Measurements from ENCODE around the gene LRRK1. TPM values are rescaled to one million over a fixed set of nuclear protein-coding genes. Genes with fewer than 3 reads are reported as not detected.

The LRRK1 gene
- total RNA-seq, 4 donors from 2014 or later = 7.1 to 29.3 (median 8.5) TPM

DNA sequence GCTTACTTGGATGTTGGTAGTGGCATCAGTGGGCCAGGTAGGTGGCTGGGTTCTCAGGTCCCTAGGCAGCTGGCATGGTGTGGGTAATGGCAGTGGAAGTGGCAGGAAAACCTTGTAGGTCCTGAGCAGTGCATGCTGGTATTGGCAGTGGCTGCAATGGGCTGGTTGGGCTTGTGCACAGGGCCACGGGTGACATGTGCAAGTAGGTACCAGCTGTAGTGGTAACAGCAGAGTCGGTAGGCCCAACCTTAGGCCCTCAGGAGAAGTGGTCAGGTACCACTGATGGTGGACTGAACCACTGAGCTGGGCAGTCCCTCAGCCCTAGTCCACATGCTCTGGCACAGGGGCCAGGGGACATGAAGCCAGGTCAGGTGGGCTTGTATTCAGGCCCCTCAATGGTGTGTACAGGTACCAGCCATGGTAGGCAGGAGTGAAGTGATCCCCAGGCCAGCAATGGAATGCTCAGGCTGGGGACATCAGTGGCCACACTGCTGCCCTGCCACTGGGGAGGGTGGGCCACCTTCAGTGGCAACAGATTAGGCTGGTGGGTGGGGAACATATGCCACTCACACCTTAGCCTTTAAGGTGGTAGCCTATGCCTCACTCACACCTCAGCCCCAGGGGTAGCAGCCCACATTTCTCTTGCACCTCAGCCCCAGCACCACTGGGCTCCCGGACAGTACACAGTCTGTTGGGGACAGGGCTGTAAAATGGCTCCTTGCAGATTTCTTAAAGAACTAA, 118.1 kb downstream of the LRRK1 start:
- DNase-seq = no peak
- Histone ChIP-seq H3K9me3 (no peaks in the 10 kb centered on the region), H3K36me3 (no peaks in the 10 kb centered on the region), H3K4me1 (no peaks in the 10 kb centered on the region), H3K4me3 (replicated peaks in 1 of 3) (no peak overlapping the region), H3K27me3 (no peaks in the 10 kb centered on the region), H3K27ac (no peak overlapping the region)
- TF ChIP-seq POLR2A (IDR thresholded peaks at IDR 0.05) (no peak), CTCF (IDR thresholded peaks at IDR 0.05) (no peak)
- intact Hi-C loops (cut with DNase I) = no loop called here
- 96 to 100% methylated on average over 3 of the region's 3 CpGs for WGBS, 2 donors

DNA sequence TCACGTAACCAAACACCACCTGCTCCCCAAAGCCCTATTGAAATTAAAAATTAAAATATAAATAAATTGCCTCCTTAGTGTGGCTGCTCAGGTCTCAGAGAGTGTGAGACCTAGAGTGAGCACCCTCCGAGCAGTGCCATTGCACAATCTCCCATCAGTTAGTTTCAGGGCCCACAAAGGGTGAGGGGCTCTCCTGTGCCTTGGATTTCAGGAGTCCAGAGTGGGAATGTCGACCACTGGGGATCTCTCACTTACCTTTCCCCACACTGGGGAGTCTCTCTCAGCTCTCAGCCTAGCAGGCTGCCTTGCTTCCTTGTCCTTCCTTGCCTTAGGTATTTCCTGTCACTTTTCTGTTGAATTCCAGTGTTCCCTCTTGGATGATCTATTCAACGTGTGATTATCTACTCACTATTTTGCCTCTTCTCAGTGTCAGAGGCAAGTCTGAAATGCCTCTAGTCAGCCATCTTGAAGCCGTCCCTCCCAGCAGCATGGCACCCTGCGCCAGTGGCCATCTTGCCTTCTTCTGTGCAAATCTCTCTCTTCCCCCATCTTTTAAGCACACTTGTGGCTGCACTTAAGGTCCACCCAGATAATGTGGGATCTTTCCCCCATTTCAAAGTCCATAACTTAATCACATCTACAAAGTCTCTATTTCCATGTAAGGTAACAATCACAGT, 119.3 kb downstream of the LRRK1 start:
- Histone ChIP-seq H3K36me3 (no peaks in the 10 kb centered on the region), H3K4me3 (replicated peaks in 1 of 3) (no peak overlapping the region), H3K4me1 (no peaks in the 10 kb centered on the region), H3K27me3 (no peaks in the 10 kb centered on the region), H3K9me3 (no peaks in the 10 kb centered on the region), H3K27ac (no peak overlapping the region)
- 86 to 94% methylated on average over 6 of the region's 6 CpGs for WGBS, 2 donors
- no peak for TF ChIP-seq CTCF (IDR thresholded peaks at IDR 0.05)
- TF ChIP-seq POLR2A (IDR thresholded peaks at IDR 0.05) = no peak
- DNase-seq = no peak
- intact Hi-C loops (cut with DNase I) = no loop called here

DNA sequence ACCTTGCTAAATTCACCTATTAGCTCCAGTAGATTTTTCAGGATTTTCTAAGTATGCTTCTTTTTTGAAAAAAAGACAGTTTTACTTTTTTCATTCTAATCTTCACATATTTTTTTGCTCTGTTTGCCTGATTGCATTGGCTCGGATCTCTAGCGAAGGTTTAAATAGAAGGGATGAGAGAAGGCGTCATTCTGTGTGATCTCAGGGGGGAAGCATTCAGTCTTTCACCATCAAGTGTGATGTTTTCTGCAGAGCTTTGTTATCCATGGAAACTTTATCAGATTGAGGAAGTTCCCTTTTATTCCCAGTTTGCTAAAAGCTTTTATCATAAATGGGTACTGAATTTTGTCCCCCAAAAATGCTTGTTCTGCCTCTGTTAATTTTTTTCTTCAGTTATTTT, 120.3 kb downstream of the LRRK1 start:
- H3K9me3 ChIP-seq = no peaks in the 10 kb centered on the region
- WGBS, 2 donors = 81 to 91% methylated on average over 3 of the region's 3 CpGs
- TF ChIP-seq POLR2A (IDR thresholded peaks at IDR 0.05) = no peak
- TF ChIP-seq CTCF (IDR thresholded peaks at IDR 0.05) = no peak
- H3K4me3 ChIP-seq (replicated peaks in 1 of 3) = no peak overlapping the region
- H3K36me3 ChIP-seq = no peaks in the 10 kb centered on the region
- intact Hi-C loops (cut with DNase I) = no loop called here
- no peaks in the 10 kb centered on the region for H3K4me1 ChIP-seq
- no peak for DNase-seq
- H3K27ac ChIP-seq = no peak overlapping the region
- H3K27me3 ChIP-seq = no peaks in the 10 kb centered on the region

- Histone ChIP-seq H3K9me3 (no peaks in the 10 kb centered on the region), H3K36me3 (no peaks in the 10 kb centered on the region), H3K4me3 (replicated peaks in 1 of 3) (no peak overlapping the region), H3K4me1 (no peaks in the 10 kb centered on the region), H3K27ac (no peak overlapping the region), H3K27me3 (no peaks in the 10 kb centered on the region)
- intact Hi-C loops (cut with DNase I) = no loop called here
- no peak for TF ChIP-seq POLR2A (IDR thresholded peaks at IDR 0.05)
- TF ChIP-seq CTCF (IDR thresholded peaks at IDR 0.05) = no peak
- 87 to 94% methylated on average over 4 of the region's 4 CpGs for WGBS, 2 donors
- no peak for DNase-seq
Observed at GRCh38 chr15:101042320-101042719, 123.2 kb downstream of the LRRK1 start.

GRCh38 chr15:101043011-101043410, 123.9 kb downstream of the LRRK1 start:
- no peaks in the 10 kb centered on the region for H3K9me3 ChIP-seq
- no peak overlapping the region for H3K27ac ChIP-seq
- intact Hi-C loops (cut with DNase I) = no loop called here
- no peaks in the 10 kb centered on the region for H3K36me3 ChIP-seq
- no peaks in the 10 kb centered on the region for H3K27me3 ChIP-seq
- no peaks in the 10 kb centered on the region for H3K4me1 ChIP-seq
- TF ChIP-seq CTCF (IDR thresholded peaks at IDR 0.05) (no peak), POLR2A (IDR thresholded peaks at IDR 0.05) (no peak)
- DNase-seq = no peak
- 90 to 100% methylated on average over 5 of the region's 5 CpGs for WGBS, 2 donors
- H3K4me3 ChIP-seq (replicated peaks in 1 of 3) = no peak overlapping the region

All from thyroid gland (tissue), 4 donors.